GM19238 (cell line): ENCODE data around the gene SOHLH1.

Experiments used
- DNase-seq: peaks from one replicate; pipeline ENCODE4 v3.0.0; 2011; ENCODE audit warnings: low spot score; ENCODE audit not compliant: insufficient read length

The SOHLH1 gene

GRCh38 chr9:135729480-135729879 is 30.2 kb upstream of the SOHLH1 start:
- DNase-seq: no peak

GRCh38 chr9:135728436-135729110 is 29.3 kb upstream of the SOHLH1 start:
- no peak for DNase-seq

- no peak for DNase-seq
Measured at GRCh38 chr9:135727257-135727875, 28.1 kb upstream of the SOHLH1 start.

GRCh38 chr9:135726138-135726853 is 27.0 kb upstream of the SOHLH1 start:
- no peak for DNase-seq

- no peak for DNase-seq
Measured at GRCh38 chr9:135724186-135724787, 25.0 kb upstream of the SOHLH1 start.

GRCh38 chr9:135722365-135722764 is 23.1 kb upstream of the SOHLH1 start:
- no peak for DNase-seq

GRCh38 chr9:135719472-135719871 is 20.2 kb upstream of the SOHLH1 start:
- DNase-seq: no peak

- no peak for DNase-seq
Measured at GRCh38 chr9:135718616-135719015, 19.3 kb upstream of the SOHLH1 start.

- DNase-seq: no peak
Measured at GRCh38 chr9:135717410-135717809, 18.1 kb upstream of the SOHLH1 start.

GRCh38 chr9:135716045-135716444 is 16.8 kb upstream of the SOHLH1 start:
- DNase-seq: no peak

GRCh38 chr9:135715056-135715595 is 15.8 kb upstream of the SOHLH1 start:
- no peak for DNase-seq

- DNase-seq: no peak
Measured at GRCh38 chr9:135714242-135715055, 15.2 kb upstream of the SOHLH1 start.

GRCh38 chr9:135712613-135713295 is 13.5 kb upstream of the SOHLH1 start:
- DNase-seq: no peak

GRCh38 chr9:135711881-135712280 is 12.6 kb upstream of the SOHLH1 start:
- no peak for DNase-seq

- no peak for DNase-seq
Measured at GRCh38 chr9:135711391-135711790, 12.1 kb upstream of the SOHLH1 start.

- no peak for DNase-seq
Measured at GRCh38 chr9:135708164-135708563, 8.9 kb upstream of the SOHLH1 start.

- no peak for DNase-seq
Measured at GRCh38 chr9:135707252-135708138, 8.2 kb upstream of the SOHLH1 start.

GRCh38 chr9:135706288-135706687 is 7.0 kb upstream of the SOHLH1 start:
- DNase-seq: no peak

GRCh38 chr9:135705376-135705775 is 6.1 kb upstream of the SOHLH1 start:
- DNase-seq: no peak
